Measurements from ENCODE around the gene COPE. TPM values are rescaled to one million over a fixed set of nuclear protein-coding genes. Genes with fewer than 3 reads are reported as not detected.

The COPE gene
- total RNA-seq, 1 experiment from 2014 or later, result 221 TPM

- no peaks in the 10 kb centered on the region for H3K27me3 ChIP-seq (ENCODE audit: insufficient read depth, low read depth)
- no peak overlapping the region for H3K4me3 ChIP-seq
- TF ChIP-seq CTCF (conservative IDR thresholded peaks at IDR 0.05), result no peak
- no peak for TF ChIP-seq EZH2 (IDR thresholded peaks at IDR 0.05; ENCODE audit: low read depth)
- no peaks in the 10 kb centered on the region for H3K36me3 ChIP-seq (ENCODE audit: low read depth)
- H3K9me3 ChIP-seq (ENCODE audit: insufficient read depth, low read depth), result no peaks in the 10 kb centered on the region
- H3K9me2 ChIP-seq (ENCODE audit: insufficient read depth), result no peaks in the 10 kb centered on the region
- H4K20me1 ChIP-seq (ENCODE audit: insufficient read depth), result peaks cover 34% of the 10 kb centered on the region
- BruUV-seq (replicated peaks), result no TSS peak
- no peaks in the 10 kb centered on the region for H3K4me1 ChIP-seq (replicated peaks; ENCODE audit: insufficient read depth)
- DNase-seq, result no peak
- POLR2A ChIA-PET (ENCODE audit: unreplicated experiment), result no interaction called here
- H3K79me2 ChIP-seq (ENCODE audit: low read depth), result no peaks in the 10 kb centered on the region
- H3K27ac ChIP-seq, result no peak overlapping the region
- peaks cover 65% of the 10 kb centered on the region for H3F3A ChIP-seq (ENCODE audit: insufficient read depth, low read depth)
- no peak overlapping the region for H2AFZ ChIP-seq
- CTCF ChIA-PET, result interaction anchor here (0.7 kb wide), 1 partner anchor 110 kb away, joined by 3 read pairs; no protein-coding TSS in a partner anchor
- intact Hi-C loops (cut with micrococcal nuclease; ENCODE audit: unreplicated experiment), result no loop called here
- H3K4me2 ChIP-seq, result no peak overlapping the region
Observed at GRCh38 chr19:18876865-18877264, 42.3 kb downstream of the COPE start.

- H2AFZ ChIP-seq, result no peak overlapping the region
- H4K20me1 ChIP-seq (ENCODE audit: insufficient read depth), result peaks cover 46% of the 10 kb centered on the region
- no peaks in the 10 kb centered on the region for H3K79me2 ChIP-seq (ENCODE audit: low read depth)
- H3F3A ChIP-seq (ENCODE audit: insufficient read depth, low read depth), result peaks cover 74% of the 10 kb centered on the region
- no peaks in the 10 kb centered on the region for H3K9me3 ChIP-seq (ENCODE audit: insufficient read depth, low read depth)
- intact Hi-C loops (cut with micrococcal nuclease; ENCODE audit: unreplicated experiment), result no loop called here
- no peaks in the 10 kb centered on the region for H3K4me1 ChIP-seq (replicated peaks; ENCODE audit: insufficient read depth)
- no peak overlapping the region for H3K4me3 ChIP-seq
- DNase-seq, result no peak
- H3K27me3 ChIP-seq (ENCODE audit: insufficient read depth, low read depth), result no peaks in the 10 kb centered on the region
- no peak for TF ChIP-seq CTCF (conservative IDR thresholded peaks at IDR 0.05)
- TF ChIP-seq EZH2 (IDR thresholded peaks at IDR 0.05; ENCODE audit: low read depth), result no peak
- H3K9me2 ChIP-seq (ENCODE audit: insufficient read depth), result no peaks in the 10 kb centered on the region
- H3K36me3 ChIP-seq (ENCODE audit: low read depth), result no peaks in the 10 kb centered on the region
- POLR2A ChIA-PET (ENCODE audit: unreplicated experiment), result no interaction called here
- no peak overlapping the region for H3K4me2 ChIP-seq
- no peak overlapping the region for H3K27ac ChIP-seq
- CTCF ChIA-PET, result interaction anchor here (0.6 kb wide), 2 partner anchors 262 to 325 kb away, joined by 3 to 4 read pairs; no protein-coding TSS in a partner anchor
- BruUV-seq (replicated peaks), result no TSS peak
Observed at GRCh38 chr19:18875726-18876125, 43.5 kb downstream of the COPE start.

GRCh38 chr19:18871543-18871942 lies 47.6 kb downstream of the COPE start:
- Histone ChIP-seq H3K27me3 (ENCODE audit: insufficient read depth, low read depth) (no peaks in the 10 kb centered on the region), H2AFZ (no peak overlapping the region), H3K4me2 (no peak overlapping the region), H3K79me2 (ENCODE audit: low read depth) (no peaks in the 10 kb centered on the region), H3K9me2 (ENCODE audit: insufficient read depth) (no peaks in the 10 kb centered on the region), H3K36me3 (ENCODE audit: low read depth) (no peaks in the 10 kb centered on the region), H4K20me1 (ENCODE audit: insufficient read depth) (peaks cover 29% of the 10 kb centered on the region), H3K4me3 (no peak overlapping the region), H3K9me3 (ENCODE audit: insufficient read depth, low read depth) (no peaks in the 10 kb centered on the region), H3K4me1 (replicated peaks; ENCODE audit: insufficient read depth) (no peaks in the 10 kb centered on the region), H3K27ac (no peak overlapping the region), H3F3A (ENCODE audit: insufficient read depth, low read depth) (peaks cover 58% of the 10 kb centered on the region; the same call in 1 of the 2 replicates)
- ChIA-PET CTCF (no interaction called here), POLR2A (ENCODE audit: unreplicated experiment) (interaction anchor here (0.6 kb wide), 1 partner anchor 243 kb away, joined by 8 read pairs; no protein-coding TSS in a partner anchor)
- intact Hi-C loops (cut with micrococcal nuclease; ENCODE audit: unreplicated experiment), result no loop called here
- no TSS peak for BruUV-seq (replicated peaks)
- no peak for TF ChIP-seq EZH2 (IDR thresholded peaks at IDR 0.05; ENCODE audit: low read depth)
- TF ChIP-seq CTCF (conservative IDR thresholded peaks at IDR 0.05), result no peak
- DNase-seq, result no peak

Measured in PC-9 (cell line).